Panc1 (cell line): Measurements from ENCODE around the gene SERTAD3.

Source experiments
- TCF7L2 ChIP-seq: IDR thresholded peaks from 2 replicates; pipeline ENCODE4 v1.6.1; 2011; ENCODE audit warnings: mild to moderate bottlenecking, low read depth, low read length, inconsistent platforms
- TF ChIP-seq, protein P1 (sequence below): fragments of 450-650 bp; IDR thresholded peaks from 2 replicates; pipeline ENCODE4 v1.5.1; 2017; ENCODE audit warnings: mild to moderate bottlenecking

DNA sequence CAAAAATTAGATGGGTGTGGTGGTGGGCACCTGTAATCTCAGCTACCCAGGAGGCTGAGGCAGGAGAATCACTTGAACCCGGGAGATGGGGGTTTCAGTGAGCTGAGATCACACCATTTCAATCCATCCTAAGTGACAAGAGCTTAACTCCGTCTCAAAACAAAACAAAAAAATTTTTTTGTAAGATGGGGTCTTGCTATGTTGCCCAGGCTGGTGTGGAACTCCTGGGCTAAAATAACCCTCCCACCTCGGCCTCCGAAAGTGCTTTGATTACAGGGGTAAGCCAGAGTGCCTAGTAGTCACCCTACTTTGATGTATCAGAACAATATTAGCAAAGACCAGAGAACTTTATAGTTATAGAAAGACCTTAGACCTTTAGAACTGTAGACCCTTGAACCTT is 30.6 kb upstream of the SERTAD3 start:
- TF ChIP-seq, protein P1, sequence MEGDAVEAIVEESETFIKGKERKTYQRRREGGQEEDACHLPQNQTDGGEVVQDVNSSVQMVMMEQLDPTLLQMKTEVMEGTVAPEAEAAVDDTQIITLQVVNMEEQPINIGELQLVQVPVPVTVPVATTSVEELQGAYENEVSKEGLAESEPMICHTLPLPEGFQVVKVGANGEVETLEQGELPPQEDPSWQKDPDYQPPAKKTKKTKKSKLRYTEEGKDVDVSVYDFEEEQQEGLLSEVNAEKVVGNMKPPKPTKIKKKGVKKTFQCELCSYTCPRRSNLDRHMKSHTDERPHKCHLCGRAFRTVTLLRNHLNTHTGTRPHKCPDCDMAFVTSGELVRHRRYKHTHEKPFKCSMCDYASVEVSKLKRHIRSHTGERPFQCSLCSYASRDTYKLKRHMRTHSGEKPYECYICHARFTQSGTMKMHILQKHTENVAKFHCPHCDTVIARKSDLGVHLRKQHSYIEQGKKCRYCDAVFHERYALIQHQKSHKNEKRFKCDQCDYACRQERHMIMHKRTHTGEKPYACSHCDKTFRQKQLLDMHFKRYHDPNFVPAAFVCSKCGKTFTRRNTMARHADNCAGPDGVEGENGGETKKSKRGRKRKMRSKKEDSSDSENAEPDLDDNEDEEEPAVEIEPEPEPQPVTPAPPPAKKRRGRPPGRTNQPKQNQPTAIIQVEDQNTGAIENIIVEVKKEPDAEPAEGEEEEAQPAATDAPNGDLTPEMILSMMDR, result no peak
- no peak for TF ChIP-seq TCF7L2
